MCF 10A (cell line): ENCODE results near the gene SYCP2. TPM values are rescaled to one million over a fixed set of nuclear protein-coding genes. Genes with fewer than 3 reads are reported as not detected.

Source experiments
- BruUV-seq: library from RNA; stranded (reverse); fragments of 400-500 nt; replicated peaks from 2 replicates; lab custom pipeline; 2021; lab: Mats Ljungman, UMichigan
- CTCF ChIA-PET: fragments of 300-600 bp; sonication (Branson Sonifier 250); formaldehyde crosslinking; extraction: SDS; loops from one replicate; lab custom pipeline; 2021; ENCODE audit warnings: antibody characterized with exemption, inconsistent platforms; lab: Yijun Ruan, JAX
- POLR2A ChIA-PET: fragments of 300-600, 350-650 bp; sonication (Branson Sonifier 250); formaldehyde crosslinking; extraction: SDS; loops from one replicate; lab custom pipeline; 2020; ENCODE audit warnings: antibody characterized with exemption, inconsistent platforms; lab: Yijun Ruan, JAX
- DNase-seq: peaks from one replicate; pipeline ENCODE4 v3.0.0-alpha.2; 2018; ENCODE audit not compliant: unreplicated experiment
- H3K27ac Mint-ChIP-seq: one replicate; pipeline ENCODE4 v1.8.0; 2022; ENCODE audit warnings: mild to moderate bottlenecking, low read depth, mixed read lengths; ENCODE audit not compliant: unreplicated experiment
- H3K27me3 Mint-ChIP-seq: one replicate; pipeline ENCODE4 v1.8.0; 2022; ENCODE audit warnings: mixed read lengths; ENCODE audit not compliant: insufficient read depth, unreplicated experiment
- H3K36me3 Mint-ChIP-seq: one replicate; pipeline ENCODE4 v1.8.0; 2022; ENCODE audit warnings: mild to moderate bottlenecking, moderate library complexity, mixed read lengths; ENCODE audit not compliant: insufficient read depth, unreplicated experiment
- H3K4me1 Mint-ChIP-seq: one replicate; pipeline ENCODE4 v1.8.0; 2022; ENCODE audit warnings: mixed read lengths; ENCODE audit not compliant: insufficient read depth, unreplicated experiment
- H3K4me3 Mint-ChIP-seq: one replicate; pipeline ENCODE4 v1.8.0; 2022; ENCODE audit warnings: mild to moderate bottlenecking, moderate library complexity, mixed read lengths; ENCODE audit not compliant: unreplicated experiment
- H3K9me3 Mint-ChIP-seq: one replicate; pipeline ENCODE4 v1.8.0; 2022; ENCODE audit warnings: mixed read lengths; ENCODE audit not compliant: unreplicated experiment
- CTCF ChIP-seq: fragments of 200-600 bp; IDR thresholded peaks from one replicate; pipeline ENCODE4 v1.8.0; 2022; ENCODE audit warnings: antibody characterized with exemption, mild to moderate bottlenecking; ENCODE audit not compliant: unreplicated experiment
- intact Hi-C: fragments of 100-400 bp; cut with micrococcal nuclease; formaldehyde crosslinking; loops from 2 replicates; pipeline ENCODE4 v1.14.1; 2022
- total RNA-seq: library from RNA; stranded (reverse); gene quantifications from 2 replicates; pipeline ENCODE4 v1.2.3, GENCODE V29; 2022

SYCP2 gene
- total RNA-seq, 1 experiment from 2014 or later = 0.35 TPM

- Mint-ChIP-seq H3K36me3 (peaks cover 20% of the 10 kb centered on the region), H3K27me3 (no peaks in the 10 kb centered on the region), H3K27ac (no peak overlapping the region), H3K9me3 (no peaks in the 10 kb centered on the region), H3K4me1 (peaks cover 27% of the 10 kb centered on the region), H3K4me3 (peak overlapping the region; percentile 95)
- DNase-seq = no peak
- no TSS peak for BruUV-seq
- POLR2A ChIA-PET = interaction anchor here (0.6 to 3.7 kb wide), 28 partner anchors 8 to 199 kb away, joined by 3 to 51 read pairs (median 6); no protein-coding TSS in a partner anchor
- intact Hi-C loops = loop anchor here (5.0 kb wide), 1 partner anchor 157 kb away; no protein-coding TSS in a partner anchor
- CTCF ChIA-PET = interaction anchor here (0.7 to 4.7 kb wide), 15 partner anchors 8 to 264 kb away, joined by 3 to 39 read pairs (median 4); no protein-coding TSS in a partner anchor
- no peak for TF ChIP-seq CTCF
Measured at GRCh38 chr20:59939052-59939878, 5.8 kb upstream of the SYCP2 start.

- Mint-ChIP-seq H3K36me3 (peaks cover 15% of the 10 kb centered on the region), H3K4me1 (peaks cover 27% of the 10 kb centered on the region), H3K27ac (no peak overlapping the region), H3K9me3 (no peaks in the 10 kb centered on the region), H3K27me3 (no peaks in the 10 kb centered on the region), H3K4me3 (peak overlapping the region; percentile 95)
- no TSS peak for BruUV-seq
- DNase-seq = peak; percentile 59
- intact Hi-C loops = loop anchor here (5.0 kb wide), 1 partner anchor 156 kb away; no protein-coding TSS in a partner anchor
- TF ChIP-seq CTCF = no peak
- ChIA-PET POLR2A (interaction anchor here (0.6 to 3.7 kb wide), 7 partner anchors 50 to 166 kb away, joined by 3 to 36 read pairs (median 4); no protein-coding TSS in a partner anchor), CTCF (interaction anchor here (0.7 to 4.7 kb wide), 8 partner anchors 10 to 156 kb away, joined by 3 to 39 read pairs (median 4); no protein-coding TSS in a partner anchor)
Measured at GRCh38 chr20:59938696-59939051, 5.2 kb upstream of the SYCP2 start.

GRCh38 chr20:59938221-59938620 lies 4.8 kb upstream of the SYCP2 start:
- no peaks in the 10 kb centered on the region for H3K9me3 Mint-ChIP-seq
- ChIA-PET POLR2A (interaction anchor here (0.6 to 3.7 kb wide), 6 partner anchors 50 to 112 kb away, joined by 3 to 36 read pairs (median 4); no protein-coding TSS in a partner anchor), CTCF (interaction anchor here (0.7 to 4.7 kb wide), 7 partner anchors 11 to 156 kb away, joined by 3 to 39 read pairs (median 4); no protein-coding TSS in a partner anchor)
- no peak overlapping the region for H3K27ac Mint-ChIP-seq
- no peak for TF ChIP-seq CTCF
- peak; percentile 23 for DNase-seq
- BruUV-seq = TSS peak; percentile 32
- peak overlapping the region; percentile 95 for H3K4me3 Mint-ChIP-seq
- peaks cover 27% of the 10 kb centered on the region for H3K4me1 Mint-ChIP-seq
- no peaks in the 10 kb centered on the region for H3K27me3 Mint-ChIP-seq
- intact Hi-C loops = loop anchor here (5.0 kb wide), 1 partner anchor 156 kb away; no protein-coding TSS in a partner anchor
- peaks cover 13% of the 10 kb centered on the region for H3K36me3 Mint-ChIP-seq

- Mint-ChIP-seq H3K4me3 (no peak overlapping the region), H3K36me3 (peaks cover 6% of the 10 kb centered on the region), H3K27me3 (no peaks in the 10 kb centered on the region), H3K4me1 (peaks cover 27% of the 10 kb centered on the region), H3K9me3 (no peaks in the 10 kb centered on the region), H3K27ac (no peak overlapping the region)
- BruUV-seq = no TSS peak
- no peak for DNase-seq
- intact Hi-C loops = loop anchor here (5.0 kb wide), 1 partner anchor 155 kb away; no protein-coding TSS in a partner anchor
- POLR2A ChIA-PET = interaction anchor here (0.7 to 1.9 kb wide), 4 partner anchors 9 to 136 kb away, joined by 3 to 6 read pairs (median 5); no protein-coding TSS in a partner anchor
- CTCF ChIA-PET = interaction anchor here (0.6 to 4.1 kb wide), 10 partner anchors 9 to 206 kb away, joined by 3 to 27 read pairs (median 4); no protein-coding TSS in a partner anchor
- no peak for TF ChIP-seq CTCF
Measured at GRCh38 chr20:59937150-59937549, 3.7 kb upstream of the SYCP2 start.
